ENCODE data around the gene ORMDL2. TPM values are rescaled to one million over a fixed set of nuclear protein-coding genes. Genes with fewer than 3 reads are reported as not detected.

The ORMDL2 gene
- total and polyA plus RNA-seq, 8 donors, result 21.1 to 80.8 (median 24.4) TPM

DNA sequence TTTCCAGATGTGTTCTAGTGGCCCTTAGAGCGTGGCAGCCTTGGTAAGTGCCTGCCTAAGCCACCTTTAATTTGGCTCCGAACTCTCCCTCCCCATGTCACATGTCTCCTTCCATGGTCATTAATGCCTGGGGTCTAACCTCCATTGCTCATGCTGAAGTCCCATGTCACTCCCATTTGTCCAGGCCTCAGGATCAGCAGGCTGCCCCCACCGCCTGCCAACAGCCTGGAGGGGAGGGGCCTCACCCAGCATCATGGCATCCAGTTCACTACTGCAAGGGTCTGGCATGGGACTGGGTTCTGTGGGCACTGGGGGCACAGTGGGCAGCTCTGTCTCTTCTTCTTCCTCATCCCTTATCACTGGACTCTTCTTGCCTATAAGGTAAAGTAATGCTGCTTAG lies 20.5 kb downstream of the ORMDL2 start:
- Histone ChIP-seq H3K36me3 (peaks cover 0 to 21% of the 10 kb centered on the region in 2 donors), H3K9me3 (no peaks in the 10 kb centered on the region), H3K27ac (no peak overlapping the region), H3K27me3 (no peaks in the 10 kb centered on the region), H3K4me1 (peaks cover 0 to 9% of the 10 kb centered on the region in 2 donors), H3K4me3 (no peak overlapping the region)
- intact Hi-C loops (cut with DNase I), result loop anchor here in 1 of 2 donors (10.0 kb wide), 1 partner anchor 86 kb away; the partner anchor contains the start of gene PYM1
- no peak for DNase-seq
- ATAC-seq, result no peak
- TF ChIP-seq, protein P1, sequence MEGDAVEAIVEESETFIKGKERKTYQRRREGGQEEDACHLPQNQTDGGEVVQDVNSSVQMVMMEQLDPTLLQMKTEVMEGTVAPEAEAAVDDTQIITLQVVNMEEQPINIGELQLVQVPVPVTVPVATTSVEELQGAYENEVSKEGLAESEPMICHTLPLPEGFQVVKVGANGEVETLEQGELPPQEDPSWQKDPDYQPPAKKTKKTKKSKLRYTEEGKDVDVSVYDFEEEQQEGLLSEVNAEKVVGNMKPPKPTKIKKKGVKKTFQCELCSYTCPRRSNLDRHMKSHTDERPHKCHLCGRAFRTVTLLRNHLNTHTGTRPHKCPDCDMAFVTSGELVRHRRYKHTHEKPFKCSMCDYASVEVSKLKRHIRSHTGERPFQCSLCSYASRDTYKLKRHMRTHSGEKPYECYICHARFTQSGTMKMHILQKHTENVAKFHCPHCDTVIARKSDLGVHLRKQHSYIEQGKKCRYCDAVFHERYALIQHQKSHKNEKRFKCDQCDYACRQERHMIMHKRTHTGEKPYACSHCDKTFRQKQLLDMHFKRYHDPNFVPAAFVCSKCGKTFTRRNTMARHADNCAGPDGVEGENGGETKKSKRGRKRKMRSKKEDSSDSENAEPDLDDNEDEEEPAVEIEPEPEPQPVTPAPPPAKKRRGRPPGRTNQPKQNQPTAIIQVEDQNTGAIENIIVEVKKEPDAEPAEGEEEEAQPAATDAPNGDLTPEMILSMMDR (IDR thresholded peaks at IDR 0.05), result no peak

DNA sequence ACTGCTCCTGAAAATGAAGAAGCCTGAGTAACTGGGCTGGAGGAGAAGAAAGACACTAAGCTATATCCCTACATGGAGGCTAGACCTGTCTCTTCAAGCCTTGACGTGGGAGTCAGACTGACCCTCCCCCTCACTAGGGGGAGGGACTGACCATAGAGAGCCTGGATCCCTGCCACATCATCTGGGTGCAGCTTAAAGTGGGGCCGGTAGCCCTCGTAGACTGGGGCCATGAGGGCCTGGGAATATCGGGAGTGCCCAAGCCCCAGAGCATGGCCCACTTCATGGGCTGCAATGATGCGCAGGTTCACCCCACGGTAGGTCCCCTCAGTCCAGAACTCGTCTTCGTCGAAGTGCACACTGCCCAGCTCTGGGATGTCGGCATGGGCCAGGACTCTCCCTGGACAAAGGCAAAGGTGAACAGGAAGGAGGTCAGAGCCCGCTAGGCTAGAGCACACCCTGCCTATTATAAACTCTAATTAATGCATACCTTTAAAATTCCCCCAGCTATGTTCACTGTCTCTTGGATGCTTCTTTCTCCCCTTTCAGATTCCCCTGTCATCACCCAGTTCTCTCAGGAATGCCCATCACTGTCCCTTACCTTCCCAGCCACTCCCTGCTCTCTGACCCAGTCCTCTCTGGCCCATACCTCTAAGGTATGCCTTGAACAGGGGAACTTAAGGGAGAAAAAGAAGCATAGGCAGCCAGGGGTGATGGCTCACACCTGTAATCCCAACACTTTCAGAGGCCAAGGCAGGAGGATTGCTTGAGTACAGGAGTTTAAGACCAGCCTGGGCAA lies 21.7 kb downstream of the ORMDL2 start:
- no peak overlapping the region for H3K4me3 ChIP-seq
- H3K36me3 ChIP-seq, result peaks cover 0 to 21% of the 10 kb centered on the region in 2 donors
- ATAC-seq (no peak), DNase-seq (no peak)
- no peak overlapping the region for H3K27ac ChIP-seq
- intact Hi-C loops (cut with DNase I), result loop anchor here in 1 of 2 donors (10.0 kb wide), 1 partner anchor 85 kb away; the partner anchor contains the start of gene PYM1
- TF ChIP-seq, protein P1 (IDR thresholded peaks at IDR 0.05), result no peak
- H3K27me3 ChIP-seq, result no peaks in the 10 kb centered on the region
- H3K4me1 ChIP-seq, result peaks cover 0 to 9% of the 10 kb centered on the region in 2 donors
- H3K9me3 ChIP-seq, result no peaks in the 10 kb centered on the region

DNA sequence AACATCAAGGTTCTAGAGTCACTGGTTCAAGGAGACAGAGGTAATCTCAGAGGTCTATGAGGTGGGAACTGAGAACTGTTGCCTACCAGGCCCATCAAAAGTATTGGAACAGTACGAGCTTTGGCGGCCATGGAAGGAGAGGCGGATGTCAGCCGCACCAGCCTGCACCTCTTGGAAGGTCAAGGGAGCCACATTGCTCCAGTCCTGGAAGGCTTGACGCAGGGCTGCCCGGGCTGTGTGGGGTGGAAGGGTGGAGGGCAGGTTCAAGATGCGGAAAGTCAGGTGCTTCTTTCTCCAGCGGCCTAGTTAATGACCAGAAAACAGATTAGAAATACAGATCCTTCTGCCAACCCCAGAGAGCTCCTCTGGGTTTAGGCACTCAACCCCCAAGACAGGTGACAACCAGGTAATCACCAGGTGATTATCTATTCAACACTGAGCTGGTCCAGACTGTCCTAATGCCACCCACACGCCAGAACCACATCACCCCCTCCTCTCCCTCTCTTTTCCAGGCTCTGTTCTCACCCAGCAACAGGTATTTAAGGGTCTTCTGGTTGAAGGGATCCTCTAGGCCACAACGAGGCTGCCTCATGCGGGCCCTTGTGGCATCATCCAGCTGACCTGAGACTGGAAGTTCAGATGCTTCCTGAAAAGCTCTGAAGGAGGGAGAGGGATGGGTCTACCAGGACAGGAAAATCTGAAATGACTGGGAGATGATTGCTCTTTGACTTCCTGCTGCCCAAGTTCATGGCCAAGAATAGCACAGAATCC lies 22.9 kb downstream of the ORMDL2 start:
- Histone ChIP-seq H3K27me3 (no peaks in the 10 kb centered on the region), H3K36me3 (peaks cover 0 to 15% of the 10 kb centered on the region in 2 donors), H3K9me3 (no peaks in the 10 kb centered on the region), H3K4me1 (peaks cover 0 to 13% of the 10 kb centered on the region in 2 donors), H3K4me3 (peak overlapping the region in 1 of 2 donors; percentile 54), H3K27ac (no peak overlapping the region)
- DNase-seq, result no peak
- TF ChIP-seq, protein P1 (IDR thresholded peaks at IDR 0.05), result no peak
- intact Hi-C loops (cut with DNase I), result no loop called here
- no peak for ATAC-seq

DNA sequence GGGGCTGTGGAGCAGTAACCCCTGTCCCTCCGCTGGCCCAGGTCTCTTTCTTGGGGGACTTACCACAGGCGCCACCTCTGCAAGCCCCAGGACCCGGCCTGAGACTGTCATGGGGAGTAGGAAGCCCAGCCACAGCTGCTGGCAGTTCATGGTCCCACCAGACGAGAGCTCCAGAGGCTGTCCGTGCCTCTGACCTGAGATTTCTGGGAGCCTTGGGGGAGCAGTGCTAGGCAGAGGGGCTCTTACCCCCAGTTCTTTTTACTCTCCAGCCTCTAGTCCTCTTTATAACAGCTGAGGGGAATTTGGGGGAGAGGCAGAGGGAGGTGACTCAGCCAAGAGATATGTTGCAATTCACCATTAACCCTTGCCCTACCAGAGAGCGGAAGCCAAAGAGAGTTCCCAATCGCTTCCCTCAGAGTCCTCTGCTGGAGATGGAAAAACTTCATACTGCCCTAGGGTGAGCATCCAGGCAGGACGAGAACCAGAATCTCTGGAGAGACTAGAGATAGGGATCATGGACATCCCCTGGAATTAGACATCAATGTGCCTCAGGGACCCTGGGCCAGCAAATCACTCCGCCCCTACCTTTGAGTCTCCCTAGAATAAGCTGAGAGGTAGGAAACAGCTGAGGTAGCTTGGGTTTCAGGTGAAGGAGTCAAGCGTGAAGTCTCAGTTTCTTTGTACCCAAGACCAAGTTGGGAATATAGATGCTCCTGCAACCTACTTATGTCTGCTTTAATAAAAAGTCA lies 25.0 kb downstream of the ORMDL2 start, which contains the start of gene MMP19:
TSS of gene MMP19 (minus strand) at position 256 of the 749 bp plus-strand sequence. CDS start at position 150, 106 bp downstream.
- peak within 1 kb of the TSS; percentile 37 to 54 for H3K4me3 ChIP-seq
- no peaks in the 10 kb centered on the region for H3K27me3 ChIP-seq
- ATAC-seq (peak; percentile 61), DNase-seq (peak in 2 of 4 donors; percentile 69 to 82)
- intact Hi-C loops (cut with DNase I), result no loop called here
- no peaks in the 10 kb centered on the region for H3K9me3 ChIP-seq
- peaks cover 0 to 15% of the 10 kb centered on the region in 2 donors for H3K36me3 ChIP-seq
- H3K27ac ChIP-seq, result peak within 1 kb of the TSS; percentile 15 to 69
- H3K4me1 ChIP-seq, result peaks cover 5 to 34% of the 10 kb centered on the region in 2 donors
- TF ChIP-seq, protein P1 (IDR thresholded peaks at IDR 0.05), result no peak

All from left lung (tissue), 10 donors.